Mucosa of gallbladder (tissue), 1 donor: Measurements from ENCODE around the gene VAMP7. TPM values are rescaled to one million over a fixed set of nuclear protein-coding genes. Genes with fewer than 3 reads are reported as not detected.
A peak's percentile ranks its signal among the peaks of the same experiment; 100 is the strongest.
"Not testable (repeated sequence)": the region's sequence is repeated elsewhere in the genome, so short reads cannot be mapped to it uniquely, and the experiment has no call there.

Experiments
- DNase-seq: peaks from one replicate; pipeline ENCODE4 v3.0.0-alpha.2; 2020; ENCODE audit warnings: low spot score
- total RNA-seq: library from RNA; stranded (reverse); gene quantifications from one replicate; pipeline ENCODE4 v1.2.1, GENCODE V29; 2021
- donor health status: DM: no; HTN: no; CAD: no.

Gene VAMP7
- 23.7 TPM for total RNA-seq

GRCh38 chrX:155881158-155881993, at the start of gene VAMP7:
TSS of gene VAMP7 (plus strand) at chrX:155881345. CDS start at chrX:155889467, 8,122 bp downstream.
- peak; percentile 86 for DNase-seq

GRCh38 chrX:155841232-155841631, 39.9 kb upstream of the VAMP7 start:
- no peak for DNase-seq

- not testable (repeated sequence) for DNase-seq
Measured at GRCh38 chrX:155851786-155852185, 29.4 kb upstream of the VAMP7 start.

- DNase-seq, result no peak
Measured at GRCh38 chrX:155857561-155857960, 23.6 kb upstream of the VAMP7 start.

- DNase-seq, result no peak
Measured at GRCh38 chrX:155864655-155865054, 16.5 kb upstream of the VAMP7 start.

- DNase-seq, result no peak
Measured at GRCh38 chrX:155865193-155865592, 16.0 kb upstream of the VAMP7 start.

- DNase-seq, result no peak
Measured at GRCh38 chrX:155867821-155868220, 13.3 kb upstream of the VAMP7 start.

- no peak for DNase-seq
Measured at GRCh38 chrX:155870958-155871357, 10.2 kb upstream of the VAMP7 start.

GRCh38 chrX:155871934-155872333, 9.2 kb upstream of the VAMP7 start:
- no peak for DNase-seq

- DNase-seq, result no peak
Measured at GRCh38 chrX:155873188-155873587, 8.0 kb upstream of the VAMP7 start.

GRCh38 chrX:155874571-155875244, 6.4 kb upstream of the VAMP7 start:
- no peak for DNase-seq

- no peak for DNase-seq
Measured at GRCh38 chrX:155876704-155877103, 4.4 kb upstream of the VAMP7 start.

- no peak for DNase-seq
Measured at GRCh38 chrX:155877288-155877687, 3.9 kb upstream of the VAMP7 start.

- no peak for DNase-seq
Measured at GRCh38 chrX:155880586-155881157, 473 bp upstream of the VAMP7 start.

GRCh38 chrX:155886409-155886808, 5.3 kb downstream of the VAMP7 start:
- DNase-seq, result no peak

- DNase-seq, result no peak
Measured at GRCh38 chrX:155888139-155888538, 7.0 kb downstream of the VAMP7 start.

- no peak for DNase-seq
Measured at GRCh38 chrX:155889328-155889727, 8.2 kb downstream of the VAMP7 start.

- DNase-seq, result no peak
Measured at GRCh38 chrX:155891446-155892210, 10.5 kb downstream of the VAMP7 start.

- DNase-seq, result no peak
Measured at GRCh38 chrX:155893521-155893920, 12.4 kb downstream of the VAMP7 start.

GRCh38 chrX:155896512-155896911, 15.4 kb downstream of the VAMP7 start:
- DNase-seq, result no peak

GRCh38 chrX:155899366-155899765, 18.2 kb downstream of the VAMP7 start:
- DNase-seq, result no peak

- DNase-seq, result no peak
Measured at GRCh38 chrX:155900765-155901164, 19.6 kb downstream of the VAMP7 start.
